Ishikawa (cell line): ENCODE data around the gene USP37.

Source experiments
- CEBPB ChIP-seq: IDR thresholded peaks from 2 replicates; pipeline ENCODE4 v1.6.1; 2012
- CREB1 ChIP-seq: IDR thresholded peaks from 2 replicates; pipeline ENCODE4 v1.6.1; 2012; ENCODE audit warnings: low read depth
- EGR1 ChIP-seq: IDR thresholded peaks from 2 replicates; pipeline ENCODE4 v1.6.1; 2012
- EP300 ChIP-seq: IDR thresholded peaks from 2 replicates; pipeline ENCODE4 v1.6.1; 2012; ENCODE audit warnings: borderline replicate concordance
- FOXM1 ChIP-seq: IDR thresholded peaks from 2 replicates; pipeline ENCODE4 v1.6.1; 2012; ENCODE audit warnings: low read depth, borderline replicate concordance
- NFIC ChIP-seq: IDR thresholded peaks from 2 replicates; pipeline ENCODE4 v1.6.1; 2012
- RAD21 ChIP-seq: IDR thresholded peaks from 2 replicates; pipeline ENCODE4 v1.6.1; 2012; ENCODE audit warnings: low read depth
- TAF1 ChIP-seq: IDR thresholded peaks from 2 replicates; pipeline ENCODE4 v1.6.1; 2012; ENCODE audit warnings: low read depth, mild to moderate bottlenecking
- TCF12 ChIP-seq: IDR thresholded peaks from 2 replicates; pipeline ENCODE4 v1.6.1; 2012; ENCODE audit warnings: low read depth
- TEAD4 ChIP-seq: IDR thresholded peaks from 2 replicates; pipeline ENCODE4 v1.6.1; 2012
- YY1 ChIP-seq: IDR thresholded peaks from 2 replicates; pipeline ENCODE4 v1.6.1; 2012; ENCODE audit warnings: low read depth
- ZBTB7A ChIP-seq: IDR thresholded peaks from 2 replicates; pipeline ENCODE4 v1.6.1; 2012; ENCODE audit warnings: low read depth
- TF ChIP-seq, protein P1 (sequence below): IDR thresholded peaks from 2 replicates; pipeline ENCODE4 v1.6.1; 2012
- TF ChIP-seq, protein P2 (sequence below): IDR thresholded peaks from 2 replicates; pipeline ENCODE4 v1.6.1; 2012
- TF ChIP-seq, protein P3 (sequence below): IDR thresholded peaks from 2 replicates; pipeline ENCODE4 v1.6.1; 2012; ENCODE audit warnings: low read depth, mild to moderate bottlenecking

Gene USP37

DNA sequence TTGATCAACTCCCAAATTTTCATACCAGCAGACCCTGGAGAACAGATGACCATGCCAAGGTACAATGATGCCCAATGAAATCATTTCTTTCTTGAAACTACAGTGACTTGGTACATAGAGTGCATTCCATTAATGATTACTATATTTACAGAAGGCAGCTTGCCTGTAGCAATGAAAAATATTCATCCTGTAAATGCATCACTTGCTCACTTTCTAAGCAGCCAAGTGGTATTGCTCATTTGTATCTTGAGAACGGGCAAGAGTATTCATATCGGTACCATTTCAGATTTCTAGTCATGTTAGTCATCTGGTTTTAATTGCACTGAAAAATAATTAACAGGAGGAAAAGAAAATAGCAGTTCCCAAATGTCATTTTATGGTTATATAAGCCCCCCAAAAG lies 89.6 kb downstream of the USP37 start:
- TF ChIP-seq, protein P1, sequence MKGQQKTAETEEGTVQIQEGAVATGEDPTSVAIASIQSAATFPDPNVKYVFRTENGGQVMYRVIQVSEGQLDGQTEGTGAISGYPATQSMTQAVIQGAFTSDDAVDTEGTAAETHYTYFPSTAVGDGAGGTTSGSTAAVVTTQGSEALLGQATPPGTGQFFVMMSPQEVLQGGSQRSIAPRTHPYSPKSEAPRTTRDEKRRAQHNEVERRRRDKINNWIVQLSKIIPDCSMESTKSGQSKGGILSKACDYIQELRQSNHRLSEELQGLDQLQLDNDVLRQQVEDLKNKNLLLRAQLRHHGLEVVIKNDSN: no peak
- TF ChIP-seq TAF1: no peak
- TF ChIP-seq FOXM1: no peak
- TF ChIP-seq TEAD4: no peak
- no peak for TF ChIP-seq CREB1
- TF ChIP-seq CEBPB: no peak
- TF ChIP-seq, protein P2, sequence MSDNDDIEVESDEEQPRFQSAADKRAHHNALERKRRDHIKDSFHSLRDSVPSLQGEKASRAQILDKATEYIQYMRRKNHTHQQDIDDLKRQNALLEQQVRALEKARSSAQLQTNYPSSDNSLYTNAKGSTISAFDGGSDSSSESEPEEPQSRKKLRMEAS: no peak
- TF ChIP-seq RAD21: no peak
- TF ChIP-seq EP300: no peak
- TF ChIP-seq NFIC: no peak
- TF ChIP-seq EGR1: no peak

DNA sequence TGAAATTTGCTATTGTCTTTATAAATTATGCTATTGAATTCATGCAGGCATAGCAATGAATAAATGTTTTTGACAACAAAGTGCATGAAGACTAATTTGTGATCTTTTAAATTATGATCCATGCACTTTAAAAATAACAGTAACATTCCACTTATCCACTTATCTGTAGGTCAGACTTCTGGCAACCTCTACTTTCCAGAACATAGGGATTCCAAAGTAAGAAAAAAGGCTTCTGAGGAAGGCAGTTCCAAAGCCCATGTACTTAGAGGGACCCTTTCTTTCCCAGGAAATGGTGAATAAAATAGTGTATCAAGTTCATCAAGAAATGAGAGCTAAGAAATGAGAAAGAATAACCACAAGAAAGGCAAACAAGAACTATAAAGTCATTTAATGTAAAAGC lies 90.9 kb downstream of the USP37 start:
- TF ChIP-seq CREB1: no peak
- no peak for TF ChIP-seq EGR1
- TF ChIP-seq, protein P3, sequence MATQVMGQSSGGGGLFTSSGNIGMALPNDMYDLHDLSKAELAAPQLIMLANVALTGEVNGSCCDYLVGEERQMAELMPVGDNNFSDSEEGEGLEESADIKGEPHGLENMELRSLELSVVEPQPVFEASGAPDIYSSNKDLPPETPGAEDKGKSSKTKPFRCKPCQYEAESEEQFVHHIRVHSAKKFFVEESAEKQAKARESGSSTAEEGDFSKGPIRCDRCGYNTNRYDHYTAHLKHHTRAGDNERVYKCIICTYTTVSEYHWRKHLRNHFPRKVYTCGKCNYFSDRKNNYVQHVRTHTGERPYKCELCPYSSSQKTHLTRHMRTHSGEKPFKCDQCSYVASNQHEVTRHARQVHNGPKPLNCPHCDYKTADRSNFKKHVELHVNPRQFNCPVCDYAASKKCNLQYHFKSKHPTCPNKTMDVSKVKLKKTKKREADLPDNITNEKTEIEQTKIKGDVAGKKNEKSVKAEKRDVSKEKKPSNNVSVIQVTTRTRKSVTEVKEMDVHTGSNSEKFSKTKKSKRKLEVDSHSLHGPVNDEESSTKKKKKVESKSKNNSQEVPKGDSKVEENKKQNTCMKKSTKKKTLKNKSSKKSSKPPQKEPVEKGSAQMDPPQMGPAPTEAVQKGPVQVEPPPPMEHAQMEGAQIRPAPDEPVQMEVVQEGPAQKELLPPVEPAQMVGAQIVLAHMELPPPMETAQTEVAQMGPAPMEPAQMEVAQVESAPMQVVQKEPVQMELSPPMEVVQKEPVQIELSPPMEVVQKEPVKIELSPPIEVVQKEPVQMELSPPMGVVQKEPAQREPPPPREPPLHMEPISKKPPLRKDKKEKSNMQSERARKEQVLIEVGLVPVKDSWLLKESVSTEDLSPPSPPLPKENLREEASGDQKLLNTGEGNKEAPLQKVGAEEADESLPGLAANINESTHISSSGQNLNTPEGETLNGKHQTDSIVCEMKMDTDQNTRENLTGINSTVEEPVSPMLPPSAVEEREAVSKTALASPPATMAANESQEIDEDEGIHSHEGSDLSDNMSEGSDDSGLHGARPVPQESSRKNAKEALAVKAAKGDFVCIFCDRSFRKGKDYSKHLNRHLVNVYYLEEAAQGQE: no peak
- no peak for TF ChIP-seq ZBTB7A
- TF ChIP-seq CEBPB: no peak
- TF ChIP-seq, protein P1: no peak
- TF ChIP-seq TEAD4: no peak
- no peak for TF ChIP-seq RAD21
- TF ChIP-seq, protein P2: no peak

DNA sequence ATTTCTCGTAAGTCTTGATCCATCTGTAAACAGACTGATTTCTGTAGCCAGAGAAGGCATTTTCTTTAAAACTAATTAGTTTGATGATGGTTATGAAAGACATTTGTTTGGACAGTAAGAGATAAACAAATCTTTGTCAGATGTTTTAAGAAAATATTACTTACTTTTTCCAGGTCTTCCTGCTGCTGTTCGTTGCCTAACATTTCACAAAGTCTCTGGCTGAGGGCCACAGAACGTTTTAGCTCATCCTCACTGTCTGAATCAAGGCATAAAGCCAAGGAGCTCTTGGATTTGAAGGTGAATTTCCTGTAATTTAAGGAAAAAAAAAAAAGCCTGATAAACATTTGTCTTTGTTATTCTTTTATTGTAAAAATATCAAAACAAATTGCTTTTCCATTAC lies 91.5 kb downstream of the USP37 start:
- TF ChIP-seq TCF12 (no peak), RAD21 (no peak), CEBPB (no peak), EP300 (no peak), NFIC (no peak), TAF1 (no peak), ZBTB7A (no peak), FOXM1 (no peak)
- TF ChIP-seq, protein P2: no peak
- TF ChIP-seq, protein P1: no peak
- TF ChIP-seq, protein P3: no peak

DNA sequence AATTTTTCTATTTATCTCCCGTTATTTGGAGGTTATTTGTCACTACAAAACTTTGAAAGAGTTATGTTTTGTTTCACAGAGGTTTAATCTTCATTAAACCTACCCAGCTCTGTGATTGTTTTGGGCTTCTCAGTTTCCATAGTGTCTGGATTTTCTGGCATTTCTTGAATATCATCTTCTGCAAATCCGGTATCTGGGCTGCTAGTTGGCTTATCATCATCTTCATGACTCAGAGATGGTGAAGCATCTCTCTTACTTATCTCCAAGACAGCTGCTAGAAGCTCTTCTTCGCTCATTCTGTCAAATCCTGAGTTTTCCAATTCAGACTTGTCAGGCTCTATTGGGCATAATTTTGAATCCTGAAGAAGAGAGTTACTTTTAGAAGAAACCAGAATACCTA lies 93.6 kb downstream of the USP37 start:
- TF ChIP-seq TCF12 (no peak), ZBTB7A (no peak), CREB1 (no peak), NFIC (no peak), FOXM1 (no peak), YY1 (no peak), TEAD4 (no peak), EGR1 (no peak), TAF1 (no peak), EP300 (no peak), RAD21 (no peak), CEBPB (no peak)
- TF ChIP-seq, protein P1: no peak
- TF ChIP-seq, protein P2: no peak
- TF ChIP-seq, protein P3: no peak
